ENCODE measurements around the gene FASTK. TPM values are rescaled to one million over a fixed set of nuclear protein-coding genes. Genes with fewer than 3 reads are reported as not detected.

The FASTK gene
- total RNA-seq, result 75.0 and 81.9 TPM in 2 replicates
- long read RNA-seq, transcript FASTK-201 (10 exons, 1,827 nt), result major isoform, 21 of 34 reads
- long read RNA-seq, partial matches to known transcripts, result 2 of 34 reads
- long read RNA-seq, other reads (novel, unspliced or antisense), result 6 of 34 reads

GRCh38 chr7:151080522-151081169 lies at the start of gene FASTK:
Gene FASTK (minus strand): TSS chr7:151080809. CDS start chr7:151080766, 43 bp downstream.
- peak; percentile 77 for DNase-seq (ENCODE audit: low spot score, unreplicated experiment)
- Mint-ChIP-seq H3K27me3 (no peaks in the 10 kb centered on the region), H3K4me3 (ENCODE audit: low read depth) (peak within 1 kb of the TSS; percentile 85), H3K27ac (peak within 1 kb of the TSS; percentile 73), H3K9me3 (ENCODE audit: low read depth) (no peaks in the 10 kb centered on the region), H3K36me3 (ENCODE audit: insufficient read depth) (peaks cover 3% of the 10 kb centered on the region), H3K4me1 (ENCODE audit: low read depth) (peaks cover 18% of the 10 kb centered on the region)
- TF ChIP-seq CTCF (IDR thresholded peaks at IDR 0.05; ENCODE audit: unreplicated experiment), result peak; percentile 7

GRCh38 chr7:151129960-151130591 lies 49.5 kb upstream of the FASTK start:
- no peak overlapping the region for H3K4me3 Mint-ChIP-seq (ENCODE audit: low read depth)
- peaks cover 3% of the 10 kb centered on the region for H3K27me3 Mint-ChIP-seq
- no peak for DNase-seq (ENCODE audit: low spot score, unreplicated experiment)
- H3K36me3 Mint-ChIP-seq (ENCODE audit: insufficient read depth), result peaks cover 20% of the 10 kb centered on the region
- H3K4me1 Mint-ChIP-seq (ENCODE audit: low read depth), result peaks cover 7% of the 10 kb centered on the region
- TF ChIP-seq CTCF (IDR thresholded peaks at IDR 0.05; ENCODE audit: unreplicated experiment), result no peak
- no peak overlapping the region for H3K27ac Mint-ChIP-seq
- no peaks in the 10 kb centered on the region for H3K9me3 Mint-ChIP-seq (ENCODE audit: low read depth)

- H3K36me3 Mint-ChIP-seq (ENCODE audit: insufficient read depth), result peaks cover 21% of the 10 kb centered on the region
- peaks cover 7% of the 10 kb centered on the region for H3K4me1 Mint-ChIP-seq (ENCODE audit: low read depth)
- H3K27ac Mint-ChIP-seq, result no peak overlapping the region
- no peak for TF ChIP-seq CTCF (IDR thresholded peaks at IDR 0.05; ENCODE audit: unreplicated experiment)
- H3K27me3 Mint-ChIP-seq, result peaks cover 3% of the 10 kb centered on the region
- no peaks in the 10 kb centered on the region for H3K9me3 Mint-ChIP-seq (ENCODE audit: low read depth)
- DNase-seq (ENCODE audit: low spot score, unreplicated experiment), result no peak
- no peak overlapping the region for H3K4me3 Mint-ChIP-seq (ENCODE audit: low read depth)
These were observed 48.7 kb upstream of the FASTK start for GRCh38 chr7:151129117-151129959.

GRCh38 chr7:151128716-151129115 lies 48.1 kb upstream of the FASTK start:
- Mint-ChIP-seq H3K9me3 (ENCODE audit: low read depth) (no peaks in the 10 kb centered on the region), H3K27ac (no peak overlapping the region), H3K36me3 (ENCODE audit: insufficient read depth) (peaks cover 27% of the 10 kb centered on the region), H3K4me3 (ENCODE audit: low read depth) (no peak overlapping the region), H3K4me1 (ENCODE audit: low read depth) (peaks cover 9% of the 10 kb centered on the region), H3K27me3 (peaks cover 3% of the 10 kb centered on the region)
- DNase-seq (ENCODE audit: low spot score, unreplicated experiment), result no peak
- no peak for TF ChIP-seq CTCF (IDR thresholded peaks at IDR 0.05; ENCODE audit: unreplicated experiment)

GRCh38 chr7:151128144-151128543 lies 47.5 kb upstream of the FASTK start:
- Mint-ChIP-seq H3K27me3 (peaks cover 3% of the 10 kb centered on the region), H3K4me3 (ENCODE audit: low read depth) (no peak overlapping the region), H3K9me3 (ENCODE audit: low read depth) (no peaks in the 10 kb centered on the region), H3K4me1 (ENCODE audit: low read depth) (peaks cover 9% of the 10 kb centered on the region), H3K27ac (no peak overlapping the region), H3K36me3 (ENCODE audit: insufficient read depth) (peaks cover 31% of the 10 kb centered on the region)
- DNase-seq (ENCODE audit: low spot score, unreplicated experiment), result no peak
- no peak for TF ChIP-seq CTCF (IDR thresholded peaks at IDR 0.05; ENCODE audit: unreplicated experiment)
